Measurements from ENCODE around the gene CD2BP2. TPM values are rescaled to one million over a fixed set of nuclear protein-coding genes. Genes with fewer than 3 reads are reported as not detected.

The CD2BP2 gene
- total and polyA plus RNA-seq, 9 of the 15 experiments (the other 6 are each of a cell fraction or from before 2014, with no cell fraction given), result 3.9 to 51.1 (median 32.8) TPM

DNA sequence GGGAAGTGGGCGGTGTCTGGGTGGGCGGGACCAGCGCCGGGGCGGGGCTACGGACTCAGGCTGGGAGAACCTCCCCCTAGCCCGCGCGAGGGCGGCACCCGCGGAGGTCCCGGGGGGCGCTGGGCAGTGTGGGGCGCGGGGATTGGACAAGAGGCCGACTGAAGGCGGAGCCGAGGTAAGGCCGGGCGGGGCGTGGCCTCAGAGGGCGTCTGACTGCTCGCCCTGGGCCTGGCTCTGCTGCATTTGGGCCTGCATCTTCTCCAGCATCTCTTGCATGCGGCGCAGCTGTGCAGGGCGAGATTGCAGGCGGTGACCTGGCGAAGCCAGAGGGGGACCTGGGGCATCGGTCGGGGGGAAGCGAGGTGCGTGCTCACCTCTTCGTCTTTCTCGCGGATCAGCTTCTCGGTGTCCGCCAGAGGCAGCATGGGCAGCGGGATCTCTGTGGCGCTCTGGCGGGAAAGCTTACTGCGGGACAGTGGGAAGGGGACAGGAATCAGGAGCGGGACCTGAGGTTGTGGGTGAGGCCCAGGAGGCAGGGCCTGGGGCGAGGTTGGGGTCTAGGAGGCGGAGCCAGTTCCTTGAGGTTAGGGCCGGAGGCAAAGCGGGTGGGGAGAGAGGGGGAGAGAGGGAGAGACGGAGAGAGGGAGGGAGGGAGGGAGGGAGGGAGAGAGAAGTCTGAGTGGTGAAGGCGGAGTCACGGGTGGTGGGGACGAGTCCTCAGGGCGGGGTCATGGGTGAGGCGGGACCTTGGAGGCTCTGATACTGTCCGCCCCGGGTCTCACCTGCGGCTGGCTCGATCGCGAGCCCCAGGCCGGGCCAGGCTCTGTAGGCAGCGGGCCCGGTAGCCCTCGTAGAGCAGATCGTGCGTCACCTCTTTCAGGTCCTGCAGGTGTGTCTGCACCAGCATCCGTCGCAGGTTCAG is 23.4 kb upstream of the CD2BP2 start (continued):
- TF ChIP-seq ZNF134 (CRISPR knock-in tag; conservative IDR thresholded peaks at IDR 0.05) (peak; percentile 37; the same call in 1 of the 2 replicates), TARDBP (IDR thresholded peaks at IDR 0.05) (peak; percentile 50; the same call in 1 of the 2 replicates), RBM25 (IDR thresholded peaks at IDR 0.05; ENCODE audit: low read depth, low read length, severe bottlenecking) (peak; percentile 17), POLR2A (conservative IDR thresholded peaks at IDR 0.05) (peak; percentile 81), KDM4B (IDR thresholded peaks at IDR 0.05; ENCODE audit: borderline replicate concordance in 2 of 2, low read depth in 1 of 2) (0 out of 4 replicates have a peak, but pooled peaks of 1 of the 2 experiments have one; percentile 26), GTF2F1 (IDR thresholded peaks at IDR 0.05; ENCODE audit: low read depth, low read length) (no peak), CTBP1 (IDR thresholded peaks at IDR 0.05; ENCODE audit: borderline replicate concordance) (peak; percentile 85), NRF1 (conservative IDR thresholded peaks at IDR 0.05 in 1 of 2, IDR thresholded peaks at IDR 0.05 in 1 of 2) (peak; percentile 77 to 78), EP300 (IDR thresholded peaks at IDR 0.05; ENCODE audit: low read length) (peak; percentile 9; the same call in 1 of the 2 replicates), TAF1 (IDR thresholded peaks at IDR 0.05; ENCODE audit: control insufficient read depth, extremely low read depth, insufficient read depth, low read length, severe bottlenecking) (peak; percentile 55)
- TF ChIP-seq, protein P1, sequence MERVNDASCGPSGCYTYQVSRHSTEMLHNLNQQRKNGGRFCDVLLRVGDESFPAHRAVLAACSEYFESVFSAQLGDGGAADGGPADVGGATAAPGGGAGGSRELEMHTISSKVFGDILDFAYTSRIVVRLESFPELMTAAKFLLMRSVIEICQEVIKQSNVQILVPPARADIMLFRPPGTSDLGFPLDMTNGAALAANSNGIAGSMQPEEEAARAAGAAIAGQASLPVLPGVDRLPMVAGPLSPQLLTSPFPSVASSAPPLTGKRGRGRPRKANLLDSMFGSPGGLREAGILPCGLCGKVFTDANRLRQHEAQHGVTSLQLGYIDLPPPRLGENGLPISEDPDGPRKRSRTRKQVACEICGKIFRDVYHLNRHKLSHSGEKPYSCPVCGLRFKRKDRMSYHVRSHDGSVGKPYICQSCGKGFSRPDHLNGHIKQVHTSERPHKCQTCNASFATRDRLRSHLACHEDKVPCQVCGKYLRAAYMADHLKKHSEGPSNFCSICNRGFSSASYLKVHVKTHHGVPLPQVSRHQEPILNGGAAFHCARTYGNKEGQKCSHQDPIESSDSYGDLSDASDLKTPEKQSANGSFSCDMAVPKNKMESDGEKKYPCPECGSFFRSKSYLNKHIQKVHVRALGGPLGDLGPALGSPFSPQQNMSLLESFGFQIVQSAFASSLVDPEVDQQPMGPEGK (CRISPR knock-in tag; IDR thresholded peaks at IDR 0.05; ENCODE audit: borderline replicate concordance), result no peak
- TF ChIP-seq, protein P2, sequence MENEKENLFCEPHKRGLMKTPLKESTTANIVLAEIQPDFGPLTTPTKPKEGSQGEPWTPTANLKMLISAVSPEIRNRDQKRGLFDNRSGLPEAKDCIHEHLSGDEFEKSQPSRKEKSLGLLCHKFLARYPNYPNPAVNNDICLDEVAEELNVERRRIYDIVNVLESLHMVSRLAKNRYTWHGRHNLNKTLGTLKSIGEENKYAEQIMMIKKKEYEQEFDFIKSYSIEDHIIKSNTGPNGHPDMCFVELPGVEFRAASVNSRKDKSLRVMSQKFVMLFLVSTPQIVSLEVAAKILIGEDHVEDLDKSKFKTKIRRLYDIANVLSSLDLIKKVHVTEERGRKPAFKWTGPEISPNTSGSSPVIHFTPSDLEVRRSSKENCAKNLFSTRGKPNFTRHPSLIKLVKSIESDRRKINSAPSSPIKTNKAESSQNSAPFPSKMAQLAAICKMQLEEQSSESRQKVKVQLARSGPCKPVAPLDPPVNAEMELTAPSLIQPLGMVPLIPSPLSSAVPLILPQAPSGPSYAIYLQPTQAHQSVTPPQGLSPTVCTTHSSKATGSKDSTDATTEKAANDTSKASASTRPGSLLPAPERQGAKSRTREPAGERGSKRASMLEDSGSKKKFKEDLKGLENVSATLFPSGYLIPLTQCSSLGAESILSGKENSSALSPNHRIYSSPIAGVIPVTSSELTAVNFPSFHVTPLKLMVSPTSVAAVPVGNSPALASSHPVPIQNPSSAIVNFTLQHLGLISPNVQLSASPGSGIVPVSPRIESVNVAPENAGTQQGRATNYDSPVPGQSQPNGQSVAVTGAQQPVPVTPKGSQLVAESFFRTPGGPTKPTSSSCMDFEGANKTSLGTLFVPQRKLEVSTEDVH (IDR thresholded peaks at IDR 0.05; ENCODE audit: low read depth, partially characterized antibody), result peak; percentile 92
- TF ChIP-seq, protein P3, sequence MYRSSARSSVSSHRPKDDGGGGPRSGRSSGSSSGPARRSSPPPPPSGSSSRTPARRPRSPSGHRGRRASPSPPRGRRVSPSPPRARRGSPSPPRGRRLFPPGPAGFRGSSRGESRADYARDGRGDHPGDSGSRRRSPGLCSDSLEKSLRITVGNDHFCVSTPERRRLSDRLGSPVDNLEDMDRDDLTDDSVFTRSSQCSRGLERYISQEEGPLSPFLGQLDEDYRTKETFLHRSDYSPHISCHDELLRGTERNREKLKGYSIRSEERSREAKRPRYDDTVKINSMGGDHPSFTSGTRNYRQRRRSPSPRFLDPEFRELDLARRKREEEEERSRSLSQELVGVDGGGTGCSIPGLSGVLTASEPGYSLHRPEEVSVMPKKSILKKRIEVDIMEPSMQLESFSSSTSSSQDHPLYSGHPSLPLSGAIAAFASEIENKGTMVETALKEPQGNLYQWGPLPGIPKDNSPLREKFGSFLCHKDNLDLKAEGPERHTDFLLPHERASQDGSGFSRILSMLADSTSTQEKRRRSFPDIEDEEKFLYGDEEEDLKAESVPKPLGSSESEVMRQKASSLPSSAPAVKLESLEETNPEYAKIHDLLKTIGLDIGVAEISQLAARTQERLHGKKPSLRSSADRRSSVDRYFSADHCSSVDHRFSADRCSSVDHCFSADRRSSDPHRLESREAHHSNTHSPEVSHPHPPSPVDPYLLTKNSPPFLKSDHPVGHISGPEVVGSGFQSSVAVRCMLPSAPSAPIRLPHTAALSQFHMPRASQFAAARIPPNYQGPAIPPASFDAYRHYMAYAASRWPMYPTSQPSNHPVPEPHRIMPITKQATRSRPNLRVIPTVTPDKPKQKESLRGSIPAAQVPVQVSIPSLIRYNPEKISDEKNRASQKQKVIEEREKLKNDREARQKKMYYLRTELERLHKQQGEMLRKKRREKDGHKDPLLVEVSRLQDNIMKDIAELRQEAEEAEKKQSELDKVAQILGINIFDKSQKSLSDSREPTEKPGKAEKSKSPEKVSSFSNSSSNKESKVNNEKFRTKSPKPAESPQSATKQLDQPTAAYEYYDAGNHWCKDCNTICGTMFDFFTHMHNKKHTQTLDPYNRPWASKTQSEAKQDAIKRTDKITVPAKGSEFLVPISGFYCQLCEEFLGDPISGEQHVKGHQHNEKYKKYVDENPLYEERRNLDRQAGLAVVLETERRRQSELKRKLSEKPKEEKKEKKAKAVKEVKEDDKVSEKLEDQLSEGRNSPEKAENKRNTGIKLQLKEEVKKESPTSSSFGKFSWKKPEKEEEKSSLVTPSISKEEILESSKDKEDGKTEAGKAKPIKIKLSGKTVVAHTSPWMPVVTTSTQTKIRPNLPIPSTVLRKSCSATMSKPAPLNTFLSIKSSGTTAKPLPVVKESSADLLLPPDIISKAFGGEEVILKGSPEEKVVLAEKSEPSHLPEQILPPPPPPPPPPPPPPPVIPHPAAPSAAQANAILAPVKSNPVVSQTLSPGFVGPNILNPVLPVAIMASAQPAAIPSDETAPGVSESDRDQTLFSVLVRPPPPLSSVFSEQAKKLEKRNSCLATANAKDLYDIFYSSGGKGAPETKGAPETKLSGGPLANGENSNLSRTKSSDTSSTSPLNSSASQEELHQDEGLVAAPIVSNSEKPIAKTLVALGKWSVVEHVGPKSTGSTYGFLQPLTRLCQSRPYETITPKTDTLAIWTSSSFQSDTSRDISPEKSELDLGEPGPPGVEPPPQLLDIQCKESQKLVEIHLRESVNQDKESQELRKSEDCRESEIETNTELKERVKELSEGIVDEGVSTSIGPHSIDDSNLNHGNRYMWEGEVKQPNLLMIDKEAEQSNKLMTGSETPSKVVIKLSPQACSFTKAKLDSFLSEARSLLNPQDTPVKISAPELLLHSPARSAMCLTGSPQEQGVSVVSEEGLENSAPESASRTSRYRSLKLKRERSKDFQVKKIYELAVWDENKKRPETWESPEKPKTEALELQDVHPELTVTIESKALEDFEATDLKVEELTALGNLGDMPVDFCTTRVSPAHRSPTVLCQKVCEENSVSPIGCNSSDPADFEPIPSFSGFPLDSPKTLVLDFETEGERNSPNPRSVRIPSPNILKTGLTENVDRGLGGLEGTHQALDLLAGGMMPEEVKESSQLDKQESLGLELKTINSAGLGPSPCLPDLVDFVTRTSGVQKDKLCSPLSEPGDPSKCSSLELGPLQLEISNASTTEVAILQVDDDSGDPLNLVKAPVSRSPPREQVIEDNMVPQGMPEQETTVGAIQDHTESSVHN (IDR thresholded peaks at IDR 0.05; ENCODE audit: borderline replicate concordance in 1 of 2, low read depth in 1 of 2), result peak in 1 of 2 experiments; percentile 48; a peak in 2 of 4 replicates
